WTC11 (cell line): ENCODE measurements around the gene OXNAD1. TPM values are rescaled to one million over a fixed set of nuclear protein-coding genes. Genes with fewer than 3 reads are reported as not detected.

ENCODE experiments used
- ATAC-seq: fragments of 200-7000 bp; cut with Tn5 transposase; 2 replicates; pipeline ENCODE4 v1.10.0; 2021; ENCODE audit warnings: mild to moderate bottlenecking, moderate library complexity
- CTCF ChIA-PET: fragments of 300-600 bp; sonication (Branson Sonifier 250); formaldehyde crosslinking; loops from one replicate; lab custom pipeline; 2021; ENCODE audit warnings: antibody characterized with exemption; lab: Charles Lee
- POLR2A ChIA-PET: fragments of 350-600 bp; sonication (Branson Sonifier 250); formaldehyde crosslinking; loops from one replicate; lab custom pipeline; 2021; ENCODE audit warnings: antibody characterized with exemption; lab: Charles Lee
- DNase-seq: peaks from one replicate; pipeline ENCODE4 v3.0.0; 2021; ENCODE audit warnings: low spot score
- H3K27ac Mint-ChIP-seq: 2 replicates; pipeline ENCODE4 v1.8.0; 2021; ENCODE audit warnings: mixed read lengths
- H3K27me3 Mint-ChIP-seq: 2 replicates; pipeline ENCODE4 v1.8.0; 2021; ENCODE audit warnings: low read depth, mild to moderate bottlenecking, moderate library complexity, mixed read lengths
- H3K36me3 Mint-ChIP-seq: 2 replicates; pipeline ENCODE4 v1.8.0; 2021; ENCODE audit warnings: mixed read lengths
- H3K4me1 Mint-ChIP-seq: 2 replicates; pipeline ENCODE4 v1.8.0; 2022; ENCODE audit warnings: mixed read lengths
- H3K4me3 Mint-ChIP-seq: 2 replicates; pipeline ENCODE4 v1.8.0; 2021; ENCODE audit warnings: mild to moderate bottlenecking, moderate library complexity, mixed read lengths
- H3K9me3 Mint-ChIP-seq: 2 replicates; pipeline ENCODE4 v1.8.0; 2021; ENCODE audit warnings: mixed read lengths
- AR ChIP-seq: fragments of 250-450 bp; sonication (Bioruptor Pico); IDR thresholded peaks from 2 replicates; pipeline ENCODE4 v1.9.0; 2021; ENCODE audit warnings: mild to moderate bottlenecking
- ARID4B ChIP-seq: sonication (generic); formaldehyde crosslinking; IDR thresholded peaks from 2 replicates; pipeline ENCODE4 v1.8.0; 2023; ENCODE audit warnings: missing genetic modification reagents, mild to moderate bottlenecking, borderline replicate concordance
- CDX4 ChIP-seq: fragments of 250-450 bp; sonication (Bioruptor Pico); IDR thresholded peaks from 2 replicates; pipeline ENCODE4 v1.9.0; 2021; ENCODE audit warnings: moderate library complexity, mild to moderate bottlenecking, inconsistent platforms, borderline replicate concordance
- E2F1 ChIP-seq: sonication (generic); formaldehyde crosslinking; IDR thresholded peaks from 2 replicates; pipeline ENCODE4 v1.8.0; 2022; ENCODE audit warnings: mild to moderate bottlenecking, missing genetic modification reagents
- ETV6 ChIP-seq: sonication (generic); formaldehyde crosslinking; IDR thresholded peaks from 2 replicates; pipeline ENCODE4 v1.8.1; 2022; ENCODE audit warnings: mild to moderate bottlenecking, missing genetic modification reagents
- FOXK1 ChIP-seq: sonication (generic); formaldehyde crosslinking; IDR thresholded peaks from 2 replicates; pipeline ENCODE4 v1.8.0; 2022; ENCODE audit warnings: mild to moderate bottlenecking, moderate library complexity, missing genetic modification reagents
- FOXP1 ChIP-seq: sonication (generic); formaldehyde crosslinking; IDR thresholded peaks from 2 replicates; pipeline ENCODE4 v1.8.0; 2022; ENCODE audit warnings: missing genetic modification reagents, mild to moderate bottlenecking, moderate library complexity, borderline replicate concordance
- GRHL2 ChIP-seq: fragments of 250-450 bp; sonication (Bioruptor Pico); IDR thresholded peaks from 2 replicates; pipeline ENCODE4 v1.8.0; 2022; ENCODE audit warnings: mild to moderate bottlenecking, moderate library complexity; ENCODE audit not compliant: insufficient replicate concordance, severe bottlenecking
- GTF2I ChIP-seq: fragments of 250-450 bp; sonication (Bioruptor Pico); conservative IDR thresholded peaks from 2 replicates; pipeline ENCODE4 v1.4.0; 2021; ENCODE audit warnings: mild to moderate bottlenecking
- HMGA2 ChIP-seq: fragments of 250-450 bp; sonication (Bioruptor Pico); IDR thresholded peaks from 2 replicates; pipeline ENCODE4 v1.4.0; 2021; ENCODE audit warnings: mild to moderate bottlenecking, moderate library complexity
- MAX ChIP-seq: sonication (generic); formaldehyde crosslinking; IDR thresholded peaks from 2 replicates; pipeline ENCODE4 v1.8.0; 2022; ENCODE audit warnings: mild to moderate bottlenecking, missing genetic modification reagents
- MXD4 ChIP-seq: fragments of 250-450 bp; sonication (Bioruptor Pico); IDR thresholded peaks from 2 replicates; pipeline ENCODE4 v1.8.0; 2021; ENCODE audit warnings: mild to moderate bottlenecking, moderate library complexity, borderline replicate concordance
- NFYB ChIP-seq: sonication (generic); formaldehyde crosslinking; conservative IDR thresholded peaks from 2 replicates; pipeline ENCODE4 v1.8.0; 2022; ENCODE audit warnings: low read depth, missing genetic modification reagents
- PREB ChIP-seq: sonication (generic); formaldehyde crosslinking; IDR thresholded peaks from 2 replicates; pipeline ENCODE4 v1.8.1; 2022; ENCODE audit warnings: mild to moderate bottlenecking, missing genetic modification reagents, moderate library complexity, borderline replicate concordance
- TCF7 ChIP-seq: sonication (generic); formaldehyde crosslinking; IDR thresholded peaks from 2 replicates; pipeline ENCODE4 v1.8.0; 2022; ENCODE audit warnings: mild to moderate bottlenecking, low read depth, missing genetic modification reagents, moderate library complexity
- ZNF121 ChIP-seq: sonication (generic); formaldehyde crosslinking; IDR thresholded peaks from 2 replicates; pipeline ENCODE4 v1.8.0; 2023; ENCODE audit warnings: missing genetic modification reagents
- ZNF138 ChIP-seq: sonication (generic); formaldehyde crosslinking; conservative IDR thresholded peaks from 2 replicates; pipeline ENCODE4 v1.8.1; 2022; ENCODE audit warnings: mild to moderate bottlenecking, moderate library complexity, missing genetic modification reagents
- ZNF232 ChIP-seq: sonication (generic); formaldehyde crosslinking; IDR thresholded peaks from 2 replicates; pipeline ENCODE4 v1.8.0; 2022; ENCODE audit warnings: mild to moderate bottlenecking, missing genetic modification reagents
- ZNF396 ChIP-seq: fragments of 250-450 bp; sonication (Bioruptor Pico); IDR thresholded peaks from 2 replicates; pipeline ENCODE4 v1.8.0; 2021; ENCODE audit warnings: mild to moderate bottlenecking, moderate library complexity, borderline replicate concordance
- total RNA-seq: library from RNA; stranded (reverse); gene quantifications from 3 replicates; pipeline ENCODE4 v1.2.3, GENCODE V29; 2021
- TF ChIP-seq, protein P1 (sequence below): sonication (generic); formaldehyde crosslinking; IDR thresholded peaks from 2 replicates; pipeline ENCODE4 v1.8.0; 2023; ENCODE audit warnings: mild to moderate bottlenecking, missing genetic modification reagents

The OXNAD1 gene
- total RNA-seq, 1 experiment from 2014 or later = 21.7 TPM

DNA sequence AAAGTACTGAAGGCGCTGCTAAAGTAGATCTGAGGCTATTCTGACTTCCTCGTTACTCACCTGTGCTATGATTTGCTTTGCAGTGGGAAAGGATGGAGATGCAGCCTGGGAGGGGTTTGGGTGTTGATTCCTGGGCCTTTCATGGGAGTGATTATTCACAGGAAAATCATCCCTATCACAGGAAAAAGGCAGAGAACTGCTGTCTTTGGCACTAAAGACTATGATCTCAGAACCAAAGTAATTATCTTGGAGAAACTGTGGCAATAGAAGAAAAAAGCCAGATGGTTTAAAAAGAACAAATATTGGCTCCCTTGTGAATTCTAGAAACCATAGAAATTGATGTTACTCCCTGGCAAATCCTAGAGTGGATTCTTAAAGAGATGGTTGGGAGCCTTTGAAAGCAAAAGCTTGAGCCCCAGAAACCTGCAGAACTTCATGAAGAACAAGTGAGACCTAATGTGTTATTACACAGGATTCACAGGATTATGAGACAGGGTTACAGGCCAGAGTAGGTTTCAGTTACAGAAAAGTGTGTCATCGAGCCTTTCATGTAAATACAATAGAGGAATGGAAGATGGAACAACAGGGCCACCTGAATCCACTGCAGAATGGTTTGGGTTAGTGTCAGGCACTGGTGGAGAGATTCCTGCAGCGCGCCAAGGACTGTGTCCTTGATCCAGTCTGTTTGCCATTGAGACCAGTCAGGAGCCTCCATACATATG, 85.7 kb downstream of the OXNAD1 start:
- no peak overlapping the region for H3K4me3 Mint-ChIP-seq
- H3K4me1 Mint-ChIP-seq = peaks cover 42% of the 10 kb centered on the region
- no peak for ATAC-seq
- H3K27me3 Mint-ChIP-seq = peaks cover 16% of the 10 kb centered on the region
- POLR2A ChIA-PET = no interaction called here
- H3K9me3 Mint-ChIP-seq = no peaks in the 10 kb centered on the region
- H3K36me3 Mint-ChIP-seq = peaks cover 13% of the 10 kb centered on the region
- H3K27ac Mint-ChIP-seq = no peak overlapping the region
- TF ChIP-seq HMGA2 (CRISPR knock-in tag) = no peak
- TF ChIP-seq CDX4 = no peak
- TF ChIP-seq ETV6 (CRISPR knock-in tag) = no peak
- TF ChIP-seq E2F1 (CRISPR knock-in tag) = no peak
- TF ChIP-seq PREB (CRISPR knock-in tag) = no peak
- no peak for TF ChIP-seq GRHL2
- no peak for TF ChIP-seq ZNF138
- TF ChIP-seq, protein P1, sequence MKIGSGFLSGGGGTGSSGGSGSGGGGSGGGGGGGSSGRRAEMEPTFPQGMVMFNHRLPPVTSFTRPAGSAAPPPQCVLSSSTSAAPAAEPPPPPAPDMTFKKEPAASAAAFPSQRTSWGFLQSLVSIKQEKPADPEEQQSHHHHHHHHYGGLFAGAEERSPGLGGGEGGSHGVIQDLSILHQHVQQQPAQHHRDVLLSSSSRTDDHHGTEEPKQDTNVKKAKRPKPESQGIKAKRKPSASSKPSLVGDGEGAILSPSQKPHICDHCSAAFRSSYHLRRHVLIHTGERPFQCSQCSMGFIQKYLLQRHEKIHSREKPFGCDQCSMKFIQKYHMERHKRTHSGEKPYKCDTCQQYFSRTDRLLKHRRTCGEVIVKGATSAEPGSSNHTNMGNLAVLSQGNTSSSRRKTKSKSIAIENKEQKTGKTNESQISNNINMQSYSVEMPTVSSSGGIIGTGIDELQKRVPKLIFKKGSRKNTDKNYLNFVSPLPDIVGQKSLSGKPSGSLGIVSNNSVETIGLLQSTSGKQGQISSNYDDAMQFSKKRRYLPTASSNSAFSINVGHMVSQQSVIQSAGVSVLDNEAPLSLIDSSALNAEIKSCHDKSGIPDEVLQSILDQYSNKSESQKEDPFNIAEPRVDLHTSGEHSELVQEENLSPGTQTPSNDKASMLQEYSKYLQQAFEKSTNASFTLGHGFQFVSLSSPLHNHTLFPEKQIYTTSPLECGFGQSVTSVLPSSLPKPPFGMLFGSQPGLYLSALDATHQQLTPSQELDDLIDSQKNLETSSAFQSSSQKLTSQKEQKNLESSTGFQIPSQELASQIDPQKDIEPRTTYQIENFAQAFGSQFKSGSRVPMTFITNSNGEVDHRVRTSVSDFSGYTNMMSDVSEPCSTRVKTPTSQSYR (CRISPR knock-in tag) = no peak
- no peak for TF ChIP-seq ZNF232
- TF ChIP-seq, all 79 proteins: peak for 0
- CTCF ChIA-PET = no interaction called here
- no peak for DNase-seq

DNA sequence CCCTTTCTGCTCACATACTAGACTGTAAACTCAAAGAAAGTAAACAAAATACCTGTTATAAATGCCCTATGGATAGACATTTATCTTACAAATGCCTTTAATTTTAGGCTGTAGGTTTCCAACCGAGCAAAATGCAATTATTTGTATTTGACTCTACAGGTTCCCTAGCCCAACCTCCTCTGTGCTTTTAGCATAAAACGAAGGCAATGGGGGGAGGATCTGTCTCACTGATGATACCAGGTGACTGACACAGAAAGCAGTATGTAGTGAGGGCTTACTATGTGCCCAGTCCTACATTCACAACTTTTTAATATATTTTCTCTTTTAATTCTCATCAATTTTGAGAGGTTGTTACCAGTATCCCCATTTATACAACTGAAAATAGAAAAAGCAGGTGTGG, 87.4 kb downstream of the OXNAD1 start:
- CTCF ChIA-PET = interaction anchor here (1.2 to 2.4 kb wide), 2 partner anchors 14 to 164 kb away, joined by 5 to 9 read pairs; no protein-coding TSS in a partner anchor
- TF ChIP-seq ZNF396 (no peak), ZNF121 (CRISPR knock-in tag) (no peak), ARID4B (CRISPR knock-in tag) (no peak), MXD4 (no peak), FOXK1 (no peak), HMGA2 (CRISPR knock-in tag) (no peak), GTF2I (CRISPR knock-in tag) (no peak), NFYB (CRISPR knock-in tag) (no peak), FOXP1 (no peak), MAX (CRISPR knock-in tag) (no peak), TCF7 (CRISPR knock-in tag) (no peak), AR (CRISPR knock-in tag) (no peak)

More for the DNA sequence above, 87.4 kb downstream of the OXNAD1 start:
- ATAC-seq (peak; percentile 66), DNase-seq (no peak)
- Mint-ChIP-seq H3K27me3 (peaks cover 16% of the 10 kb centered on the region), H3K4me3 (no peak overlapping the region; the same call in 1 of the 2 replicates), H3K4me1 (peaks cover 34% of the 10 kb centered on the region), H3K9me3 (no peaks in the 10 kb centered on the region), H3K36me3 (peaks cover 4% of the 10 kb centered on the region; the same call in 1 of the 2 replicates), H3K27ac (no peak overlapping the region)
- POLR2A ChIA-PET = no interaction called here
